IPS DF 6.9 (cell line): ENCODE results near the gene SERPINA10.
"Not testable (repeated sequence)": the region's sequence is repeated elsewhere in the genome, so short reads cannot be mapped to it uniquely, and the experiment has no call there.

Experiments
- DNase-seq: peaks from one replicate; pipeline ENCODE4 v3.0.0-alpha.2; 2013; ENCODE audit warnings: low read depth, low spot score
- H3K27ac ChIP-seq: one replicate; pipeline ENCODE4 v1.5.1; 2013; ENCODE audit warnings: low read length, control low read depth
- H3K27me3 ChIP-seq: 2 replicates; pipeline ENCODE4 v1.6.1; 2013; ENCODE audit warnings: mild to moderate bottlenecking, low read length; ENCODE audit not compliant: control insufficient read depth, insufficient read depth
- H3K36me3 ChIP-seq: 2 replicates; pipeline ENCODE4 v1.6.1; 2013; ENCODE audit warnings: low read length; ENCODE audit not compliant: control insufficient read depth, insufficient read depth
- H3K4me1 ChIP-seq: 2 replicates; pipeline ENCODE4 v1.6.1; 2013; ENCODE audit warnings: low read length; ENCODE audit not compliant: control insufficient read depth, insufficient read depth
- H3K4me3 ChIP-seq: 2 replicates; pipeline ENCODE4 v1.5.1; 2013; ENCODE audit warnings: mild to moderate bottlenecking, low read length
- H3K9me3 ChIP-seq: 2 replicates; pipeline ENCODE4 v1.6.1; 2013; ENCODE audit warnings: low read length, inconsistent platforms; ENCODE audit not compliant: control insufficient read depth, insufficient read depth
- WGBS: extraction: QIAGEN DNeasy Blood & Tissue Kit; methylation state at CpG from one replicate; pipeline ENCODE4 v1.1.7; 2013; ENCODE audit warnings: mixed read lengths, missing lambda C conversion rate; ENCODE audit not compliant: insufficient read length, insufficient coverage; 5-methylcytosine and 5-hydroxymethylcytosine counted together

The SERPINA10 gene

DNA sequence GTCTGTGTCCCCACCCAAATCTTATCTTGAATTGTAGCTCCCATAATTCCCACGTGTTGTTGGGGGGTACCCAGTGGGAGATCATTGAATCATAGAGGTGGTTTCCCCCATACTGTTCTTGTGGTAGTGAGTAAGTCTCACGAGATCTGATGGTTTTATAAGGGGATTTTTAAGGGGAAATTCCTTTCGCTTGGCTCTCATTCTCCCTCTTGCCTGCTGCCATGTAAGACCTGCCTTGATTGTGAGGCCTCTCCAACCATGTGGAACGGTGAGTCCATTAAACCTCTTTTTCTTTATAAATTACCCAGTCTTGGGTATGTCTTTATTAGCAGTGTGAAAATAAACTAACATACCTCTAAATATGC is 3.1 kb upstream of the SERPINA10 start:
- not testable (repeated sequence) for H3K4me1 ChIP-seq, H3K9me3 ChIP-seq, H3K36me3 ChIP-seq, H3K27me3 ChIP-seq, H3K27ac ChIP-seq, DNase-seq, H3K4me3 ChIP-seq
- no CpG with 5 or more reads among the region's 4 CpGs for WGBS

DNA sequence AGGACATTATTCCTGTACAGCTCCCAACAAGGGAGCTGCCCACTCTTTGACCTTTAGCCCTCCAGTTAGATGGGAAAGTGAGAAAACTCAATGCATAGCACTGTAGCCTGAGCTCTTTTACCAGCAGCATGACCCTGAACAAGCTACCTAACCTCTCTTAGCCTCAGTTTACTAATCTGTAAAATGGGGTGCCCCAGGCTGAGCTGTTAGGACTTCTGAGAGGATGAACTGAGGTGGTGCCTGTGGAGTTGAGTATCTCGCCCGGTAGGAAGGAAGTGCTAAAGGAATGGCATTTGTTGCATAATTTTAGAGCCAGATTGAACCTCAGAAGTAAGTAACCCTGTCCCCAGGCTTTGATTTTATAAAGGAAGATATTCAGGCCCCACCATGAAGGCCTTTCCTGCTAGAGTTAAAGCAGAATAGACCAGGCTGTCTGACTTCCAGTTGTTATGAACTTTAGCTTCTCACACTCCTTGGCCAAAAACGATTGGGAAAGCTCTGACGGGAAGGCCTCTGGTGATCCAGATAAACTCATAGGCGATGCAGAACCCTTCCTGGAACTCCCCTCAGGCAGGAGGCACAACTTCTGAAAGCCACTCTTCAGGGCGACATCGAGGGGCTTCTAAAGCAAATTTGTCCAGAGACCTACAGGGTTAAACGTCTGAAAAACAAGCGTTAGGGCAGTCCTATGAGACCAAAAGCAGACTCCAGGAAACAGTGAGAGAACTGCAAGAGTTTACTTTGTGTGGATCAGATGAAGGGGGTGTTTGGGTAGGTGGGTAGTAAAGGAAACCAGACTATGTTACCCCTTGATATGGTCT is 2.5 kb upstream of the SERPINA10 start:
- Histone ChIP-seq H3K4me1 (no peaks in the 10 kb centered on the region), H3K27ac (no peak overlapping the region), H3K36me3 (no peaks in the 10 kb centered on the region), H3K27me3 (no peaks in the 10 kb centered on the region), H3K4me3 (no peak overlapping the region), H3K9me3 (no peaks in the 10 kb centered on the region)
- no peak for DNase-seq
- no CpG with 5 or more reads among the region's 9 CpGs for WGBS

DNA sequence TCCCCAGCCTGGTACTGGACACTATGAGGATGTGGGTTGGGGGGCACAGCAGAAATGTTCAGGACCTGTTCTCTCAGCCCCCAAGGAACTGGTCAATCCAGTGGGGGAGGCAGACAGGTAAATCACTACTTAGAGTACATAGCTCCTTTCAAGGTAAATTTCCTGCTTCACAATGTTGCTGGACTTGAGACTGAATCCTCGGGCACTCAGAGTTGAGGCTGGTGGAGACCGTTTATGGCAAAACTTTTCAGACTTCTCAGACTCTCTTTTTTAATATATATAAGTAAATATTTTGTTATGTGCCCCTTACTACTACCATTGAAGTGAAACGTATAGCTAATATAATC is 483 bp upstream of the SERPINA10 start:
- no CpG with 5 or more reads among the region's 3 CpGs for WGBS
- Histone ChIP-seq H3K9me3 (no peaks in the 10 kb centered on the region), H3K27ac (no peak overlapping the region), H3K27me3 (no peaks in the 10 kb centered on the region), H3K4me3 (no peak overlapping the region), H3K4me1 (no peaks in the 10 kb centered on the region; the same call in 1 of the 2 replicates), H3K36me3 (no peaks in the 10 kb centered on the region)
- no peak for DNase-seq

DNA sequence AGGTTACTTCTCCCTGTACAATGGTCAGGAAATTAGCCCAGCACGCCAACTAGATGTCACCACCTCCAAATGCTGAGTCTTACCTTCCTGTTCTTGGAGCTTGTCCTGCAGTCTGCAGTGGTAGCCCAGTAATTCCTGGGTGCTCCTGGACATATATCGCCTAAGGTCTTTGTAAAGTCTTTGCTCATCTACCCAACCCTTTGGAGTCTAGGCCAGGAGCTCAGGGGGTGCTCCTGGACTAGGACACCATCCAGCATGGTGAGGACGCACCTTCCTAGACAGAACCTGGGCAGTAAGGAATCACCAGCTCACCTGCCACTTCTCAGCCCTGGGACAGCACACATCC is 569 bp downstream of the SERPINA10 start:
- H3K4me3 ChIP-seq = no peak overlapping the region
- no peaks in the 10 kb centered on the region for H3K9me3 ChIP-seq
- DNase-seq = no peak
- no CpG with 5 or more reads among the region's 3 CpGs for WGBS
- H3K36me3 ChIP-seq = no peaks in the 10 kb centered on the region
- H3K27ac ChIP-seq = no peak overlapping the region
- H3K4me1 ChIP-seq = no peaks in the 10 kb centered on the region; the same call in 1 of the 2 replicates
- H3K27me3 ChIP-seq = no peaks in the 10 kb centered on the region

DNA sequence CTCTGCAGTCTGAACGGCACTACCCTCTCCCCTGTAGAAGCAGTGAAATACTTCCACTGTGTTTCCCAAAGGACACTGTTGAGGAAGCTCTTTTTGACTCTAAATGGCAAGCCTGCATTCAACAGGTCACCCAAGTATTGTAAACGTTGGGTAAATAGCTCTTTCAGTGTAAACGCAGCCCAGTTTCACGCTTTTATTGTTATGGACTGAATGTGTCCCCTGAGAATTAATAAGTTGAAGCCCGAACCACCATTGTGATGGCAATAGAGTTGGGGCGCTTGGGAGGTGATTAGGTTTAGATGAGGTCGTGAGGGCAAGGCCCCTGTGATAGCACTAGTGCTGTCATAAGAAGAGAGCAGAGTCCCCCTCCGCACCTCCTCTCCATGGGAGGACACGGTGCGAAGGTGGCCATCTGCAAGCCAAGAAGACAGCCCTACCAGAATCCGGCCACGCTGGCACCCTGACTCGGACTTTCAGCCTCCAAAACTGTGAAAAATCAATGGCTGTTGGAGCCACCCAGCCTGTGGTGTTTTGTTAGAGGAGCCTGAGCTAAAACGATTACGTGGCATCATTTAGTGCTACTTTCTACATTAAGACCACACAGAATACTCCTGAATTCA is 1.1 kb downstream of the SERPINA10 start:
- WGBS = no CpG with 5 or more reads among the region's 15 CpGs
- Histone ChIP-seq H3K9me3 (no peaks in the 10 kb centered on the region), H3K4me3 (no peak overlapping the region), H3K4me1 (no peaks in the 10 kb centered on the region; the same call in 1 of the 2 replicates), H3K27ac (no peak overlapping the region), H3K36me3 (no peaks in the 10 kb centered on the region), H3K27me3 (no peaks in the 10 kb centered on the region)
- DNase-seq = no peak

DNA sequence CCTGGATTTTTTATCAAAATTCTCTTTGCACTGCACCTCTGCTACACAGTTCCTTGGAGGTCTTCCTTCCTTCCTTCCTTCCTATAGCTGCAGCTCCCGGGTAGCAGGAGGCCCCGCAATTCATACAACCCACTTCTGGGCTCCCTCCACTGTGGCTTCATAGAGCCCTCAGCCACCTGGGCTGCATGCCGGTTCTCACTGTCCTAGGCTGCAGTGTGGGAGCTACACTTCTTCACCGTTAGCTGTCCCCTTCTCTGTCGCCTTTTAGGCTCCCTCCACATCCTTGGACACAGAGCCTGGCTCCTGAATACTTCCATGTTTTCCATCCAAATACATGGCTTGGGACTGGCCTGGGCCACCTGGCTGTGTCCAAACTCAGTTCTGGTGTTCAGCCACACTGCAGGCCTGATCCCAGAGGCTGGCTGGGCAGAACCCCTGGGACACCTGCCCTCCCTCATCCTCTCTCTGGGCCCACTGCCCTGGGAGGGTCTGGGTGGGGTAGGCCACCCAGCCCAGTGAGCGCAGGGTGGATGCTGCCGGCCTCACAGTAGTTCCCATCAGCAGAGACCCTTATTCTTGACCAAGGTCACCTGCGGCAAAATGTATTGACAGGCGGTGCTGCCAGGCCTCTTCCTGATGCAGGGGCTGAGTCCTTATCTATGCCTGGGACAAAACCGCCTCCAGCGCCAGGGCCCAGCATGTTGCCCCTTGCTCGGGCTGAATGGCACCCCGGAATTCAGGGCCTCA is 1.7 kb downstream of the SERPINA10 start:
- no CpG with 5 or more reads among the region's 13 CpGs for WGBS

DNA sequence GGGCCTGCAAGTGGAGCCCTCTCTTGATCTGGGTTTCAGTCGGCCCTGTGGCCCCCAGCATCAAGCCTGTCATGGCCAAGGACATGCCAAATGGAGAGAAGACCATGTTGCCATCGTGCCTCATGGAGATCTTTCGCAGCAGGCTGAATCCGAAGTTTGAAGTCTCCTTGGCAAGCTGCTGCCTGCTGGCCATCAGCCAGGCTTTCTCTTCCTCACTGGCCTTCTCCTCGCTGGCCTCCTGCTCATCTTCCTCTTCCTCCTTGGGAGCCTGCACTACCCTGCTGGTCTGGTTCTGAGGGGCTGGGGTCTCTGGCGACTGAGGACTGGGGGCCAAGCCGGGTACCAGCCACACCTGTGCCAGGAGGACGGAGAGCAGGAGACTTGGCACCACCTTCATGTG is 2.9 kb downstream of the SERPINA10 start:
- H3K4me3 ChIP-seq = no peak overlapping the region
- no peak for DNase-seq
- no CpG with 5 or more reads among the region's 8 CpGs for WGBS
- no peaks in the 10 kb centered on the region for H3K9me3 ChIP-seq
- no peaks in the 10 kb centered on the region for H3K36me3 ChIP-seq
- no peak overlapping the region for H3K27ac ChIP-seq
- no peaks in the 10 kb centered on the region; the same call in 1 of the 2 replicates for H3K4me1 ChIP-seq
- no peaks in the 10 kb centered on the region for H3K27me3 ChIP-seq

More for the DNA sequence above, 1.7 kb downstream of the SERPINA10 start:
- no peaks in the 10 kb centered on the region for H3K27me3 ChIP-seq
- DNase-seq = no peak
- H3K4me1 ChIP-seq = no peaks in the 10 kb centered on the region; the same call in 1 of the 2 replicates
- no peaks in the 10 kb centered on the region for H3K9me3 ChIP-seq
- H3K4me3 ChIP-seq = no peak overlapping the region
- H3K27ac ChIP-seq = no peak overlapping the region
- no peaks in the 10 kb centered on the region for H3K36me3 ChIP-seq

DNA sequence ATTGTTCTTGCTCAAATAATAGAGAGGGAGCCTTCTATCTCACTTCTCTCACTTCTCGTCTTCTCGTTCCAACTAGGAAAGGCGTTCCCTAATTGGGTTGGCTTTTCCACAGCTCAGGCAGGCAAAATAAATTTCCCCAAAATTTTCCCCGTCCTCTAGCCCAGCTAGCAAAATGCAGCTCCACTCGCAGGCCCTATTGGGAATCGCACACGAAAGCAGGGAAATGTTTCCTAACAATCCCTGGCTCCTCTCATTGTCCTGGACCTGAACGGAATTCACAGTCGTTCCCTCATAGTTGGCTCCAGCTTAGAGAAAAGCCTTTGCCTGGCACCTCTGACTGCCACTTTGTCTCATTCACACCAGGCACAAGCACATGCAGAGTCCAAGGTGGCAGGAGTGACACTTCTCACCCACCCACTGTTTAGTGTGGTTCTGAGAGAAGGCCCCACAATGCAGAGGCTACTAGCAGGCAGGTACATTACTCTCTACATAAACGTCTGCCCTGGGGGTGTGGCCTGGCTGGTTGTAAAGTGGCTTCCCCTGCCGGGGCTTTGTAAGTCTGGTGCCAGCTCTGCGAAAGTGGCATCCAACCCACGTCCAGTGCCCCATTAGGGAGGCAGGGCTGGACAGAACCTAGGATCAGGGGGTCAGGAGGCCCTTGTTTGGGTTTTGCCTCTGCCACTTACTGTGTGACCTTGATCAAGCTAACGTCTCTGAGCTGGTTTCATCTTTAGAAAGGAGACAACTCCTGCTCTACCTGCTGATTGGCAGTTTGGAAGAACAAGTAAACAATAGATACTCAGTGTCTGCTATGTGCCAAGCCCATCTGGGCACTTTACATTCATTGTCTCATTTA is 4.2 kb downstream of the SERPINA10 start:
- no CpG with 5 or more reads among the region's 14 CpGs for WGBS
- no peaks in the 10 kb centered on the region for H3K9me3 ChIP-seq
- no peaks in the 10 kb centered on the region for H3K27me3 ChIP-seq
- H3K4me1 ChIP-seq = no peaks in the 10 kb centered on the region; the same call in 1 of the 2 replicates
- no peak overlapping the region for H3K27ac ChIP-seq
- H3K4me3 ChIP-seq = no peak overlapping the region
- no peak for DNase-seq
- no peaks in the 10 kb centered on the region for H3K36me3 ChIP-seq

DNA sequence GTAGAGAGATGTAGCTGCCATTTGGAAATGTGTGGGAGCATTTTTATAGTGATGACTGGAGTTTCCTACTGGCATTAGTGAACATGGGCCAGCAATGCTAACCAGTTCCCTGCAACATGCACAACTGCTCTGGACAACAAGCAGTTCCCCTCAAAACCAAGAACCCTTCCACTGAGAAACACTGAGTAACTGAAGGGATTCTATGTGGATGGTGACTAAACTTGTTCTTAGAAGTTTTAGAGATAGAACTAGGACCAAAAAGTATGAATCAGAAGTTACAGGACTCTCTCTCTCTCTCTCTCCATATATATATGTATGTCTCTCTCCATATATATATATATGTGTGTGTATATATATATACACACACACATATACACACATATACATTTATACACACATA is 7.9 kb downstream of the SERPINA10 start:
- H3K36me3 ChIP-seq = no peaks in the 10 kb centered on the region
- no peak for DNase-seq
- H3K4me1 ChIP-seq = no peaks in the 10 kb centered on the region; the same call in 1 of the 2 replicates
- H3K27me3 ChIP-seq = no peaks in the 10 kb centered on the region
- H3K4me3 ChIP-seq = no peak overlapping the region
- H3K27ac ChIP-seq = no peak overlapping the region
- no peaks in the 10 kb centered on the region for H3K9me3 ChIP-seq

DNA sequence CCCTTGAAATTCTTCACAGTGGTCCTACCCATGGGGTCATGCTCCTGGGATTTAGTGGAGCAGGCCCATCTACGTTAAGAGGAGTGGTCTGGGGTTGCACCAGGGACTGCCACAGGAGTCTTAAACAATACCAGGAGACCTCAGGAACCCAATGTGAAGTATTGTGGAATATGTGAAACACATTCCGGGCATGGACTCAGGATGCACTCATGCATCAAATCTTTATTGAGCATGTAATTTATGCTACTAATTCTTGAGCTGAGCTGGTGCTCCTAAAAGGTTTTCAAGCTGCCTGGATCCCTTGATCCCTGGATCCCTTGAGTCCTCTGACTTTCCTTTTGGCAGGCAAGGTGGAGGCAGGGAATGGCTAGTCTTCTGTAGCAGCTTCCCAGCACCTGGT is 8.8 kb downstream of the SERPINA10 start:
- no peaks in the 10 kb centered on the region for H3K9me3 ChIP-seq
- H3K27me3 ChIP-seq = no peaks in the 10 kb centered on the region
- no peak for DNase-seq
- H3K4me3 ChIP-seq = no peak overlapping the region
- no peaks in the 10 kb centered on the region for H3K36me3 ChIP-seq
- no CpG with 5 or more reads among the region's 2 CpGs for WGBS
- no peaks in the 10 kb centered on the region; the same call in 1 of the 2 replicates for H3K4me1 ChIP-seq
- H3K27ac ChIP-seq = no peak overlapping the region
